WI38 (cell line): ENCODE data around the gene SIRPB2.

Source experiments
- H3K4me3 ChIP-seq: 2 replicates; pipeline ENCODE4 v1.5.1; 2011; ENCODE audit warnings: low read depth, mild to moderate bottlenecking, control low read depth, low read length
- TF ChIP-seq, protein P1 (sequence below): IDR thresholded peaks from 2 replicates; pipeline ENCODE4 v1.5.1; 2012; ENCODE audit warnings: low read depth, mild to moderate bottlenecking, control low read depth, low read length

Gene SIRPB2

GRCh38 chr20:1491281-1491840 is at the start of gene SIRPB2:
Gene SIRPB2 (minus strand): TSS chr20:1491420. CDS start chr20:1491359, 61 bp downstream.
- no peak within 1 kb of the TSS for H3K4me3 ChIP-seq
- TF ChIP-seq, protein P1, sequence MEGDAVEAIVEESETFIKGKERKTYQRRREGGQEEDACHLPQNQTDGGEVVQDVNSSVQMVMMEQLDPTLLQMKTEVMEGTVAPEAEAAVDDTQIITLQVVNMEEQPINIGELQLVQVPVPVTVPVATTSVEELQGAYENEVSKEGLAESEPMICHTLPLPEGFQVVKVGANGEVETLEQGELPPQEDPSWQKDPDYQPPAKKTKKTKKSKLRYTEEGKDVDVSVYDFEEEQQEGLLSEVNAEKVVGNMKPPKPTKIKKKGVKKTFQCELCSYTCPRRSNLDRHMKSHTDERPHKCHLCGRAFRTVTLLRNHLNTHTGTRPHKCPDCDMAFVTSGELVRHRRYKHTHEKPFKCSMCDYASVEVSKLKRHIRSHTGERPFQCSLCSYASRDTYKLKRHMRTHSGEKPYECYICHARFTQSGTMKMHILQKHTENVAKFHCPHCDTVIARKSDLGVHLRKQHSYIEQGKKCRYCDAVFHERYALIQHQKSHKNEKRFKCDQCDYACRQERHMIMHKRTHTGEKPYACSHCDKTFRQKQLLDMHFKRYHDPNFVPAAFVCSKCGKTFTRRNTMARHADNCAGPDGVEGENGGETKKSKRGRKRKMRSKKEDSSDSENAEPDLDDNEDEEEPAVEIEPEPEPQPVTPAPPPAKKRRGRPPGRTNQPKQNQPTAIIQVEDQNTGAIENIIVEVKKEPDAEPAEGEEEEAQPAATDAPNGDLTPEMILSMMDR, result no peak

GRCh38 chr20:1539816-1540419 is 48.7 kb upstream of the SIRPB2 start:
- TF ChIP-seq, protein P1, result no peak
- no peak overlapping the region for H3K4me3 ChIP-seq

- no peak overlapping the region for H3K4me3 ChIP-seq
- TF ChIP-seq, protein P1, result no peak
Observed at GRCh38 chr20:1538655-1539054, 47.4 kb upstream of the SIRPB2 start.

GRCh38 chr20:1537731-1538058 is 46.5 kb upstream of the SIRPB2 start:
- H3K4me3 ChIP-seq, result no peak overlapping the region
- TF ChIP-seq, protein P1, result no peak

- no peak overlapping the region for H3K4me3 ChIP-seq
- TF ChIP-seq, protein P1, result no peak
Observed at GRCh38 chr20:1536893-1537730, 45.9 kb upstream of the SIRPB2 start.

DNA sequence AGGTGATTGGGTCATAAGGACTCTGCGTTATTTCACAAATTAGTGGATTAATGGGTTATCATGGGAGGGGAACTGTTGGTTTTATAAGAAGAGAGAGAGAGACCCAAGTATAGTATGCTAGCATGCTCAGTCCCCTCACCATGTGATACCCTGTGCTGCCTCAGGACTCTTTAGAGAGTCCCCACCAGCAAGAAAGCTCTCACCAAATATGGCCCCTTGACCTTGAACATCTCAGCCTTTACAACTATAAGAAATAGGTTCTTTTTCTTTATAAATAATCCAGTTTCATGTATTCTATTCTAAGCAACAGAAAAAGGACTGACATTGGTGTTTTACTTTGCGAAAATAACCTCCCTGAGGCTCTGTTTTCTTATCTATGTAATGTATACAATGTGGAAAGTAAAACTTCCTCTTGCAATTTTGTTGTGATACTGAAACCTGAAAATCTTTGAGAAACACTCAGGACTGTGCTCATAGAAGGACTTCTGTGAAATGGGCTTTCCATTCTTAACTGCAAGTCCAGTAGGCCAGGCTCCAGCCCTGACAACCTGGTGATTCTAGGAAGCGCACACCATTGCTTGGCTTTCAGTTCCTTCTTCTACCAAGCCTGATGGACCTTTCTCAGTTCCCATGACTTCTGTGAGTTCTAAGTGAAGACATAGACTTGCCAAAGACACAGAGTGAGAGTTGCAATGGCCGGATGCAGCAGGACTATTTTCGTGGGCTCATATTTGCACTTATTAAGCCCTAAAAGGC is 44.4 kb upstream of the SIRPB2 start:
- TF ChIP-seq, protein P1, result no peak
- H3K4me3 ChIP-seq, result no peak overlapping the region
